Gastrocnemius medialis (tissue), 4 donors: Measurements from ENCODE around the gene SESN3. TPM values are rescaled to one million over a fixed set of nuclear protein-coding genes. Genes with fewer than 3 reads are reported as not detected.
"Not testable (repeated sequence)": the region's sequence is repeated elsewhere in the genome, so short reads cannot be mapped to it uniquely, and the experiment has no call there.

Experiments used
- ATAC-seq, 2 donors: fragments of 150-250 bp; one replicate each; pipeline ENCODE4 v1.9.1; 2016
- DNase-seq, 2 donors: peaks; one replicate each; pipeline ENCODE4 v3.0.0-alpha.2; 2019
- H3K27ac ChIP-seq, 4 donors: fragments of 200-600 bp; sonication (generic); 1 replicate in 1 of 4; 2 replicates in 3 of 4; pipeline ENCODE4 v1.5.1; 2016 to 2018; ENCODE audit warnings: mild to moderate bottlenecking in 2 of 4, moderate library complexity in 1 of 4
- H3K27me3 ChIP-seq, 3 donors: fragments of 200-600 bp; sonication (generic) in 2 of 3; 1 replicate in 1 of 3; 2 replicates in 2 of 3; pipeline versions ENCODE4 v1.5.1 to v1.6.0; 2016 to 2019; ENCODE audit warnings: mild to moderate bottlenecking in 1 of 3, moderate library complexity in 1 of 3
- H3K36me3 ChIP-seq, 2 donors: fragments of 200-600 bp; sonication (generic) in 1 of 2; one replicate each; pipeline ENCODE4 v1.5.1; 2017 to 2018
- H3K4me1 ChIP-seq, 2 donors: fragments of 200-600 bp; sonication (generic) in 1 of 2; one replicate each; pipeline ENCODE4 v1.5.1; 2016 to 2017; ENCODE audit warnings: mild to moderate bottlenecking in 2 of 2
- H3K4me3 ChIP-seq, 4 donors: fragments of 200-600 bp; sonication (generic) in 3 of 4; 1 replicate in 1 of 4; 2 replicates in 3 of 4; pipeline ENCODE4 v1.5.1; 2016 to 2019; ENCODE audit warnings: mild to moderate bottlenecking in 2 of 4
- H3K9me3 ChIP-seq, 3 donors: fragments of 200-600 bp; sonication (generic) in 2 of 3; 1 replicate in 1 of 3; 2 replicates in 2 of 3; pipeline ENCODE4 v1.5.1; 2016 to 2019
- CTCF ChIP-seq, 5 experiments: fragments of 450-650 bp in 3 of 5; fragments of 200-600 bp in 2 of 5; sonication (generic) in 2 of 5; IDR thresholded peaks in 4 of 5; conservative IDR thresholded peaks in 1 of 5; 1 replicate in 4 of 5; 2 replicates in 1 of 5; pipeline ENCODE4 v1.5.1; 2016 to 2019; ENCODE audit warnings: antibody characterized with exemption in 5 of 5, mild to moderate bottlenecking in 3 of 5, moderate library complexity in 3 of 5
- POLR2A ChIP-seq, 2 donors: fragments of 450-650 bp; IDR thresholded peaks; one replicate each; pipeline ENCODE4 v1.6.1; 2017; ENCODE audit warnings: antibody characterized with exemption in 2 of 2, mild to moderate bottlenecking in 2 of 2, moderate library complexity in 2 of 2
- in situ Hi-C, 4 donors: fragments of 200-750 bp; cut with MboI; loops; one replicate each; pipeline versions ENCODE4 v1.15.0 to v1.8.0; 2017; ENCODE audit warnings: low sequenced_read_pairs in 4 of 4
- intact Hi-C: fragments of 100-400 bp; cut with DNase I; formaldehyde crosslinking; loops from one replicate; pipeline ENCODE4 v1.15.1; 2023; ENCODE audit warnings: low total_unique reads
- total RNA-seq, 4 donors: library from RNA; depleted of rRNA; stranded (reverse); fragments of >200 nt; gene quantifications; one replicate each; pipeline versions ENCODE4 v1.1.0 to v1.2.3, GENCODE V29; 2016

The SESN3 gene
- total RNA-seq, 4 donors from 2014 or later: 6.0 to 10.8 (median 7.8) TPM

- no peaks in the 10 kb centered on the region for H3K27me3 ChIP-seq
- no peaks in the 10 kb centered on the region for H3K9me3 ChIP-seq
- DNase-seq (no peak), ATAC-seq (no peak)
- peaks cover 0 to 9% of the 10 kb centered on the region in 2 donors for H3K4me1 ChIP-seq
- intact Hi-C loops: no loop called here
- no peaks in the 10 kb centered on the region for H3K36me3 ChIP-seq
- H3K4me3 ChIP-seq: no peak overlapping the region
- TF ChIP-seq POLR2A (IDR thresholded peaks at IDR 0.05): no peak
- no peak for TF ChIP-seq CTCF (IDR thresholded peaks at IDR 0.05 in 4 of 5, conservative IDR thresholded peaks at IDR 0.05 in 1 of 5)
- in situ Hi-C loops: no loop called here
- H3K27ac ChIP-seq: no peak overlapping the region
These were observed 21.6 kb upstream of the SESN3 start for GRCh38 chr11:95252586-95252985.

- H3K4me1 ChIP-seq, H3K4me3 ChIP-seq, in situ Hi-C loops, ATAC-seq, H3K9me3 ChIP-seq, H3K27ac ChIP-seq, H3K36me3 ChIP-seq, DNase-seq, intact Hi-C loops, H3K27me3 ChIP-seq: not testable (repeated sequence)
These were observed 20.9 kb upstream of the SESN3 start for GRCh38 chr11:95251896-95252295.

- intact Hi-C loops: no loop called here
- ATAC-seq: no peak
- Histone ChIP-seq H3K9me3 (no peaks in the 10 kb centered on the region), H3K27me3 (no peaks in the 10 kb centered on the region), H3K27ac (no peak overlapping the region), H3K4me3 (no peak overlapping the region), H3K36me3 (no peaks in the 10 kb centered on the region), H3K4me1 (peaks cover 0 to under 1% of the 10 kb centered on the region in 2 donors)
- no peak for TF ChIP-seq POLR2A (IDR thresholded peaks at IDR 0.05)
- TF ChIP-seq CTCF (IDR thresholded peaks at IDR 0.05 in 4 of 5, conservative IDR thresholded peaks at IDR 0.05 in 1 of 5): no peak
- no peak for DNase-seq
- in situ Hi-C loops: loop anchor here in 1 of 4 donors (25.0 kb wide), 1 partner anchor 187 kb away; the partner anchor contains the start of gene SRSF8
These were observed 17.9 kb upstream of the SESN3 start for GRCh38 chr11:95248666-95249467.

GRCh38 chr11:95247883-95248282, 16.9 kb upstream of the SESN3 start:
- no peaks in the 10 kb centered on the region for H3K27me3 ChIP-seq
- DNase-seq (no peak), ATAC-seq (no peak)
- no peak overlapping the region for H3K4me3 ChIP-seq
- TF ChIP-seq POLR2A (IDR thresholded peaks at IDR 0.05) (no peak), CTCF (IDR thresholded peaks at IDR 0.05 in 4 of 5, conservative IDR thresholded peaks at IDR 0.05 in 1 of 5) (no peak)
- no peaks in the 10 kb centered on the region for H3K36me3 ChIP-seq
- no peaks in the 10 kb centered on the region for H3K9me3 ChIP-seq
- H3K27ac ChIP-seq: no peak overlapping the region
- intact Hi-C loops (no loop called here), in situ Hi-C loops (loop anchor here in 1 of 4 donors (25.0 kb wide), 1 partner anchor 186 kb away; the partner anchor contains the start of gene SRSF8)
- no peaks in the 10 kb centered on the region for H3K4me1 ChIP-seq

GRCh38 chr11:95247127-95247684, 16.2 kb upstream of the SESN3 start:
- no peaks in the 10 kb centered on the region for H3K9me3 ChIP-seq
- no peak for TF ChIP-seq CTCF (IDR thresholded peaks at IDR 0.05 in 4 of 5, conservative IDR thresholded peaks at IDR 0.05 in 1 of 5)
- no peak overlapping the region for H3K27ac ChIP-seq
- ATAC-seq (no peak), DNase-seq (no peak)
- H3K27me3 ChIP-seq: no peaks in the 10 kb centered on the region
- in situ Hi-C loops (loop anchor here in 1 of 4 donors (25.0 kb wide), 1 partner anchor 185 kb away; the partner anchor contains the start of gene SRSF8), intact Hi-C loops (no loop called here)
- H3K36me3 ChIP-seq: no peaks in the 10 kb centered on the region
- H3K4me3 ChIP-seq: no peak overlapping the region
- H3K4me1 ChIP-seq: no peaks in the 10 kb centered on the region
